HepG2 (cell line): ENCODE results near the gene ZNF292. TPM values are rescaled to one million over a fixed set of nuclear protein-coding genes. Genes with fewer than 3 reads are reported as not detected.

Experiments
- CBFB ChIP-seq: sonication (generic); formaldehyde crosslinking; IDR thresholded peaks from 2 replicates; pipeline ENCODE4 v1.4.0; 2020; ENCODE audit warnings: missing genetic modification reagents
- CCAR2 ChIP-seq: fragments of 200-400 bp; formaldehyde crosslinking; optimal IDR thresholded peaks from 2 replicates; pipeline ENCODE3; 2018; ENCODE audit warnings: low read depth, mild to moderate bottlenecking, low read length, moderate library complexity
- HIVEP1 ChIP-seq: sonication (generic); formaldehyde crosslinking; IDR thresholded peaks from 2 replicates; pipeline ENCODE4 v1.4.0; 2020; ENCODE audit warnings: mild to moderate bottlenecking, missing genetic modification reagents
- KDM5A ChIP-seq: fragments of 200-600 bp; sonication (generic); IDR thresholded peaks from 2 replicates; pipeline ENCODE4 v1.7.0; 2018; ENCODE audit warnings: antibody characterized with exemption, mild to moderate bottlenecking, low read length, borderline replicate concordance
- ZNF781 ChIP-seq: sonication (generic); formaldehyde crosslinking; IDR thresholded peaks from 2 replicates; pipeline ENCODE4 v1.5.1; 2020; ENCODE audit warnings: borderline replicate concordance, mild to moderate bottlenecking, missing genetic modification reagents; ENCODE audit errors: not compliant biosample characterization
- ZNF879 ChIP-seq: sonication (generic); formaldehyde crosslinking; IDR thresholded peaks from 2 replicates; pipeline ENCODE4 v1.8.1; 2023; ENCODE audit warnings: missing genetic modification reagents
- polyA plus RNA-seq, 8 experiments: library from polyadenylated mRNA; depleted of rRNA in 3 of 8; stranded (reverse) in 7 of 8; unstranded in 1 of 8; fragments of >200 nt; fragmentation: Illumina TruSeq in 4 of 8; extraction: Trizol in 4 of 8; gene quantifications; 2 replicates each; pipeline versions ENCODE4 v1.2.1 to v1.2.3, GENCODE V29; 2011 to 2016; ENCODE audit warnings: low read depth in 4 of 8, missing spikeins in 1 of 8, mixed read lengths in 1 of 8; ENCODE audit not compliant: insufficient read depth in 1 of 8
- total RNA-seq, 5 experiments: library from RNA; depleted of rRNA; stranded (reverse); fragments of >200 nt; fragmentation: Illumina TruSeq; extraction: Trizol; gene quantifications; 2 replicates each; pipeline ENCODE4 v1.2.3, GENCODE V29; 2016; ENCODE audit warnings: low read depth in 1 of 5
- TF ChIP-seq, protein P1 (sequence below): sonication (generic); formaldehyde crosslinking; IDR thresholded peaks from 2 replicates; pipeline ENCODE4 v1.8.1; 2023; ENCODE audit warnings: missing genetic modification reagents, inconsistent platforms, borderline replicate concordance
- TF ChIP-seq, protein P2 (sequence below): sonication (generic); formaldehyde crosslinking; IDR thresholded peaks from 2 replicates; pipeline ENCODE4 v1.4.0; 2020; ENCODE audit warnings: missing genetic modification reagents, borderline replicate concordance
- TF ChIP-seq, protein P3 (sequence below): IDR thresholded peaks from 2 replicates; pipeline ENCODE4 v1.6.1; 2016; ENCODE audit warnings: mild to moderate bottlenecking, missing biosample characterization, missing genetic modification reagents
- TF ChIP-seq, protein P4 (sequence below): sonication (generic); formaldehyde crosslinking; IDR thresholded peaks from 2 replicates; pipeline ENCODE4 v1.4.0; 2020; ENCODE audit warnings: missing genetic modification reagents

The ZNF292 gene
- total and polyA plus RNA-seq, 2 of the 13 experiments (the other 11 are each of a cell fraction or from before 2014, with no cell fraction given), result 9.9 to 12.8 TPM

DNA sequence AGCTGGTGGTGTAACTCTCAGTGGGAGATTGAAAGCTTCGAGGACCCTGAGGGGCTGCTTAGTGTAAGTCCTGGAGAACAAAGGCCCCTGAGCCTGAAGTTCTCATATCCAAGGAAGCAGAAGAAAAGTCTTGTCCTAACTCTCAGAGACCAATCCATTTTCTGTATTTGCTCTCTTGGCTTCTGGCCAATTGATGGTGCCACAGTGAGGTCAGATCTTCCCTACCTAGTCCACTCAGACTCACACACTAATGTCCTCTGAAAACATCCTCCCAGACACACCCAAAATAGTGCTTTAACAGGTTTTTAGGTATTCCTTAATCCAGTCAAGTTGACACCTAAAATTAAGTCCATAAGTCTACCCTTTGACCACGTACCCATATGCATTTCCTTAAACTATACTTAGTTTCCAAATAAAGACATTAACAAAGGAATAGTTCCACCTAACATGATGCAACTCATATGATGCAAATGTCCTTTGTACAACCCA is 29.4 kb downstream of the ZNF292 start (continued):
- TF ChIP-seq ZNF879 (CRISPR knock-in tag) (no peak), ZNF781 (CRISPR knock-in tag) (no peak), KDM5A (no peak), CBFB (CRISPR knock-in tag) (no peak), CCAR2 (no peak), HIVEP1 (CRISPR knock-in tag) (no peak)
- TF ChIP-seq, protein P1, sequence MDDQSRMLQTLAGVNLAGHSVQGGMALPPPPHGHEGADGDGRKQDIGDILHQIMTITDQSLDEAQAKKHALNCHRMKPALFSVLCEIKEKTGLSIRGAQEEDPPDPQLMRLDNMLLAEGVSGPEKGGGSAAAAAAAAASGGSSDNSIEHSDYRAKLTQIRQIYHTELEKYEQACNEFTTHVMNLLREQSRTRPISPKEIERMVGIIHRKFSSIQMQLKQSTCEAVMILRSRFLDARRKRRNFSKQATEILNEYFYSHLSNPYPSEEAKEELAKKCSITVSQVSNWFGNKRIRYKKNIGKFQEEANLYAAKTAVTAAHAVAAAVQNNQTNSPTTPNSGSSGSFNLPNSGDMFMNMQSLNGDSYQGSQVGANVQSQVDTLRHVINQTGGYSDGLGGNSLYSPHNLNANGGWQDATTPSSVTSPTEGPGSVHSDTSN (CRISPR knock-in tag), result no peak
- TF ChIP-seq, protein P2, sequence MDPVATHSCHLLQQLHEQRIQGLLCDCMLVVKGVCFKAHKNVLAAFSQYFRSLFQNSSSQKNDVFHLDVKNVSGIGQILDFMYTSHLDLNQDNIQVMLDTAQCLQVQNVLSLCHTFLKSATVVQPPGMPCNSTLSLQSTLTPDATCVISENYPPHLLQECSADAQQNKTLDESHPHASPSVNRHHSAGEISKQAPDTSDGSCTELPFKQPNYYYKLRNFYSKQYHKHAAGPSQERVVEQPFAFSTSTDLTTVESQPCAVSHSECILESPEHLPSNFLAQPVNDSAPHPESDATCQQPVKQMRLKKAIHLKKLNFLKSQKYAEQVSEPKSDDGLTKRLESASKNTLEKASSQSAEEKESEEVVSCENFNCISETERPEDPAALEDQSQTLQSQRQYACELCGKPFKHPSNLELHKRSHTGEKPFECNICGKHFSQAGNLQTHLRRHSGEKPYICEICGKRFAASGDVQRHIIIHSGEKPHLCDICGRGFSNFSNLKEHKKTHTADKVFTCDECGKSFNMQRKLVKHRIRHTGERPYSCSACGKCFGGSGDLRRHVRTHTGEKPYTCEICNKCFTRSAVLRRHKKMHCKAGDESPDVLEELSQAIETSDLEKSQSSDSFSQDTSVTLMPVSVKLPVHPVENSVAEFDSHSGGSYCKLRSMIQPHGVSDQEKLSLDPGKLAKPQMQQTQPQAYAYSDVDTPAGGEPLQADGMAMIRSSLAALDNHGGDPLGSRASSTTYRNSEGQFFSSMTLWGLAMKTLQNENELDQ (CRISPR knock-in tag), result no peak
- TF ChIP-seq, protein P3, sequence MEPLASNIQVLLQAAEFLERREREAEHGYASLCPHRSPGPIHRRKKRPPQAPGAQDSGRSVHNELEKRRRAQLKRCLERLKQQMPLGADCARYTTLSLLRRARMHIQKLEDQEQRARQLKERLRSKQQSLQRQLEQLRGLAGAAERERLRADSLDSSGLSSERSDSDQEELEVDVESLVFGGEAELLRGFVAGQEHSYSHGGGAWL, result no peak
- TF ChIP-seq, protein P4, sequence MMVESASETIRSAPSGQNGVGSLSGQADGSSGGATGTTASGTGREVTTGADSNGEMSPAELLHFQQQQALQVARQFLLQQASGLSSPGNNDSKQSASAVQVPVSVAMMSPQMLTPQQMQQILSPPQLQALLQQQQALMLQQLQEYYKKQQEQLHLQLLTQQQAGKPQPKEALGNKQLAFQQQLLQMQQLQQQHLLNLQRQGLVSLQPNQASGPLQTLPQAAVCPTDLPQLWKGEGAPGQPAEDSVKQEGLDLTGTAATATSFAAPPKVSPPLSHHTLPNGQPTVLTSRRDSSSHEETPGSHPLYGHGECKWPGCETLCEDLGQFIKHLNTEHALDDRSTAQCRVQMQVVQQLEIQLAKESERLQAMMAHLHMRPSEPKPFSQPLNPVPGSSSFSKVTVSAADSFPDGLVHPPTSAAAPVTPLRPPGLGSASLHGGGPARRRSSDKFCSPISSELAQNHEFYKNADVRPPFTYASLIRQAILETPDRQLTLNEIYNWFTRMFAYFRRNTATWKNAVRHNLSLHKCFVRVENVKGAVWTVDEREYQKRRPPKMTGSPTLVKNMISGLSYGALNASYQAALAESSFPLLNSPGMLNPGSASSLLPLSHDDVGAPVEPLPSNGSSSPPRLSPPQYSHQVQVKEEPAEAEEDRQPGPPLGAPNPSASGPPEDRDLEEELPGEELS, result no peak
